HepG2 (cell line): ENCODE data around the gene MAT2A.

Experiments
- EED ChIP-seq: sonication (generic); formaldehyde crosslinking; IDR thresholded peaks from 2 replicates; pipeline ENCODE4 v1.5.0; 2020; ENCODE audit warnings: mild to moderate bottlenecking, missing genetic modification reagents
- EP300 ChIP-seq, 3 experiments: sonication (generic) in 1 of 3; formaldehyde crosslinking in 1 of 3; IDR thresholded peaks; 2 replicates each; pipeline versions ENCODE4 v1.5.1 to v1.6.1; 2011 to 2020; ENCODE audit warnings: low read depth in 2 of 3, low read length in 2 of 3, borderline replicate concordance in 1 of 3, improper control_type of control experiment in 1 of 3, mild to moderate bottlenecking in 1 of 3, missing genetic modification reagents in 1 of 3, moderate library complexity in 1 of 3
- EZH2 ChIP-seq: conservative IDR thresholded peaks from 2 replicates; pipeline ENCODE4 v1.6.1; 2012; ENCODE audit warnings: mild to moderate bottlenecking, low read depth, low read length, moderate library complexity
- FIP1L1 ChIP-seq: fragments of 200-400 bp; formaldehyde crosslinking; IDR thresholded peaks from 2 replicates; pipeline ENCODE4 v1.6.1; 2018; ENCODE audit warnings: low read depth, mild to moderate bottlenecking, low read length, moderate library complexity, borderline replicate concordance; ENCODE audit not compliant: insufficient read depth
- JARID2 ChIP-seq: sonication (generic); formaldehyde crosslinking; IDR thresholded peaks from 2 replicates; pipeline ENCODE4 v1.8.1; 2023; ENCODE audit warnings: missing genetic modification reagents, inconsistent platforms; ENCODE audit not compliant: insufficient replicate concordance
- KLF9 ChIP-seq: IDR thresholded peaks from 2 replicates; pipeline ENCODE4 v1.6.1; 2016; ENCODE audit warnings: low read depth
- MEIS2 ChIP-seq: sonication (generic); formaldehyde crosslinking; IDR thresholded peaks from 2 replicates; pipeline ENCODE4 v1.9.0; 2021; ENCODE audit warnings: mild to moderate bottlenecking, missing genetic modification reagents
- MYC ChIP-seq: sonication (generic); formaldehyde crosslinking; IDR thresholded peaks from 2 replicates; pipeline ENCODE4 v1.9.0; 2021; ENCODE audit warnings: missing genetic modification reagents, borderline replicate concordance
- TF ChIP-seq, protein P1 (sequence below): IDR thresholded peaks from 2 replicates; pipeline ENCODE4 v1.6.1; 2016; ENCODE audit warnings: low read depth

DNA sequence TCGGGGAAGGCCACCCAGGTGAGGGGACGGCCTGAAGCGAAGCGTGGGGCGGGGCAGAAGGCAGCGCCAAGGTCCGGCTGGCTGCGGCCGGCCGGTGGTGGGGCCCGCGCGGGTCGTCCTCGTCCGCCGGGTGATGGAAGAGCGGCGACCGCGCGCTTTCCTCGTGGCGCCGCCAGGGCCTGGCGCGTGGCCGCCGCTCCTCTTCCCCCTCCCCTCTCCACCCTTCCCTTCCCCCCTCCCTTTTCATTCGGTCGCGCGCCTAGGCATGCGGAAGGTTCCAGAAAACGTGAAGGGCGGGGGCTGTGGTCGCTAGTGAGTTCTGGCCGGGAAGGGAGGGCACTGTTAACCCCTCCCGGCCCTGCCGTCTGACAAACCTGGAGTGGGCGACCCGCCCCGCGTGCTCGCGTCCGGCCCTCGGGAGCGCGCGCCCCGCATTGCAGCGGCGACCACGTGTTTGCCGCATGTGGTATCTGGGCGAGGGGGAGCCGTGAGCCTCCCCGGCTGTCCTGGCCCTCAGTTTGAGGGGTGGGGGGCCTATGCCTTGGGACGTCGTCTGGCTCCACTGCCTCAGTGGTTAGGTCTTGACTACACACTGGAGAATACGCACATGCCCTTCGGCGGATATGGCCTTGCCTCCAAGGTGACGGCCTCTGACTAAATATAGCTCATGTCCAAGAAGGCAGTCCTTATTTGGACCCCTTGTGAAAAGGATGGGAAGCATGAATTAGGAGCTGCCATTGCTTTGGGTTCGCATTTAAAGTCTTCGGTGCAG, 579 bp downstream of the MAT2A start:
- TF ChIP-seq FIP1L1 (no peak; the same call in 1 of the 2 replicates), EED (peak; percentile 56; the same call in 1 of the 2 replicates), EZH2 (no peak), JARID2 (CRISPR knock-in tag) (no peak), KLF9 (CRISPR knock-in tag) (no peak), EP300 (IDR thresholded peaks at IDR 0.05; ENCODE audit: low read depth in 2 of 2, low read length in 2 of 2) (no peak), EP300 (CRISPR knock-in tag; IDR thresholded peaks at IDR 0.05; ENCODE audit: borderline replicate concordance) (no peak), MYC (CRISPR knock-in tag) (peak; percentile 99), MEIS2 (CRISPR knock-in tag) (peak; percentile 50; the same call in 1 of the 2 replicates)
- TF ChIP-seq, protein P1, sequence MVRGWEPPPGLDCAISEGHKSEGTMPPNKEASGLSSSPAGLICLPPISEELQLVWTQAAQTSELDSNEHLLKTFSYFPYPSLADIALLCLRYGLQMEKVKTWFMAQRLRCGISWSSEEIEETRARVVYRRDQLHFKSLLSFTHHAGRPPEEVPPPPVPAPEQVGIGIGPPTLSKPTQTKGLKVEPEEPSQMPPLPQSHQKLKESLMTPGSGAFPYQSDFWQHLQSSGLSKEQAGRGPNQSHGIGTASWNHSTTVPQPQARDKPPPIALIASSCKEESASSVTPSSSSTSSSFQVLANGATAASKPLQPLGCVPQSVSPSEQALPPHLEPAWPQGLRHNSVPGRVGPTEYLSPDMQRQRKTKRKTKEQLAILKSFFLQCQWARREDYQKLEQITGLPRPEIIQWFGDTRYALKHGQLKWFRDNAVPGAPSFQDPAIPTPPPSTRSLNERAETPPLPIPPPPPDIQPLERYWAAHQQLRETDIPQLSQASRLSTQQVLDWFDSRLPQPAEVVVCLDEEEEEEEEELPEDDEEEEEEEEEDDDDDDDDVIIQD (CRISPR knock-in tag): no peak
